ENCODE data around the gene NOXO1. TPM values are rescaled to one million over a fixed set of nuclear protein-coding genes. Genes with fewer than 3 reads are reported as not detected.

Gene NOXO1
- polyA plus RNA-seq, 3 donors, result 0.09 TPM; not detected in 2

DNA sequence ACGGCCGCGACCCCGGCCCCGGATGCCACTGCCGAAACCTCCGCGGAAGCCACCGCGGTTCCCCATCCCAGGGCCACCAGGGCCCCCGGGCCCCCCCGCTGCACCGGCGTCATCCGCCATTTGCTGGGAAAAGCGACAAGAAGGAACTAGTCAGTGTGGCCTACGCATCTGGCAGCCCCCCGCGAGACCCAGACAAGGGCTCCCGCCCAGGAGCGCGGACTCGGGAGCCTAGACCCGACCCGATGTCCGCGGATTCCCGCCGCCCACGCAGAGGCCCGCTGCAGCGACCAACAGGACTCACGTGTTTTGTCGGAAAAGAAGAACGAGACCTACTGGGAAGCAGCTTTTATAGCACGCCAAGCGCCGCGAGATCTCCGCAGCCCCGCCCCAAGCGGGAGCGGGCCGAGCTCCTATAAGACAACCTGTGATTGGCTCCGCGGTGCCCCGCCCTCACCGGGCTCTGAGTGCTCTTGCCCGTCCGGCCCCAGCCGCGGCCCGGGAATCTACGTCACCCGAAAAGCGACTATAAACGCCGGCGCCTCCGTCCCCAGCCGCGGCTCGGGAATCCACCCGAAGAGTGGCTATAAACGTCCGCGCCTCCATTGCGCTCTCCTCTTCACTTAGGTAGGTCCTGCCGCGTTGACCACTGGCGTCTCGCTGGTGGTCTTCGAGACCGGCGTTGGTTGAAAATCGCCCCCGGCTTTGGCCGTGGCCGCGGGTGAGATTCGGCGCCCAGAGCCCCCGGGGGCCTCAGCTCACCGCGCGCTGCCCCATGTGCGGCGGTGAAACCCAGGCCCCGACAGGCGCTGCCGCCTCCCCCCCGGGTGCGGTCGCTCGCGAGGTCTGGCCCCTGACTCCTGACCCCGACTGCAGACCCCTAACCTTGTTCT lies 16.5 kb downstream of the NOXO1 start, which contains the start of gene RPS2:
Gene RPS2 (minus strand): TSS at position 321 of the 890 bp plus-strand sequence. CDS start 201 bp downstream, at position 120.
- H3K36me3 ChIP-seq (replicated peaks in 1 of 2; ENCODE audit: control insufficient read depth in 1 of 2, insufficient read depth in 2 of 2, low read length in 2 of 2), result peaks cover 21% of the 10 kb centered on the region in 2 donors
- Mint-ChIP-seq H3K4me3 (peak within 1 kb of the TSS; percentile 89 to 94), H3K9me3 (peaks cover 0 to 2% (median 0%) of the 10 kb centered on the region in 7 donors), H3K4me1 (peaks cover 38% of the 10 kb centered on the region), H3K27ac (peak within 1 kb of the TSS; percentile 93 to 97 (median 95)), H3K27me3 (ENCODE audit: low read depth in 3 of 3) (peaks cover 0 to 2% (median 0%) of the 10 kb centered on the region in 3 donors), H3K36me3 (peaks cover 24 to 30% of the 10 kb centered on the region in 2 donors)
- intact Hi-C loops (cut with micrococcal nuclease), result no loop called here
- peak within 1 kb of the TSS; percentile 93 for H3K27ac ChIP-seq (ENCODE audit: low read depth in 1 of 2, low read length in 2 of 2)
- peaks cover 47% of the 10 kb centered on the region for H3K79me2 ChIP-seq (ENCODE audit: insufficient read depth, low read length)
- H3K4me1 ChIP-seq (ENCODE audit: control insufficient read depth in 1 of 2, insufficient read depth in 2 of 2, low read length in 2 of 2), result peaks cover 34 to 40% of the 10 kb centered on the region in 2 donors
- peak within 1 kb of the TSS; percentile 95 for H3K9ac ChIP-seq (ENCODE audit: insufficient read depth, low read length, poor library complexity, severe bottlenecking)
- H4K20me1 ChIP-seq (ENCODE audit: insufficient read depth, low read length), result peaks cover 35% of the 10 kb centered on the region
- TF ChIP-seq, protein P1, sequence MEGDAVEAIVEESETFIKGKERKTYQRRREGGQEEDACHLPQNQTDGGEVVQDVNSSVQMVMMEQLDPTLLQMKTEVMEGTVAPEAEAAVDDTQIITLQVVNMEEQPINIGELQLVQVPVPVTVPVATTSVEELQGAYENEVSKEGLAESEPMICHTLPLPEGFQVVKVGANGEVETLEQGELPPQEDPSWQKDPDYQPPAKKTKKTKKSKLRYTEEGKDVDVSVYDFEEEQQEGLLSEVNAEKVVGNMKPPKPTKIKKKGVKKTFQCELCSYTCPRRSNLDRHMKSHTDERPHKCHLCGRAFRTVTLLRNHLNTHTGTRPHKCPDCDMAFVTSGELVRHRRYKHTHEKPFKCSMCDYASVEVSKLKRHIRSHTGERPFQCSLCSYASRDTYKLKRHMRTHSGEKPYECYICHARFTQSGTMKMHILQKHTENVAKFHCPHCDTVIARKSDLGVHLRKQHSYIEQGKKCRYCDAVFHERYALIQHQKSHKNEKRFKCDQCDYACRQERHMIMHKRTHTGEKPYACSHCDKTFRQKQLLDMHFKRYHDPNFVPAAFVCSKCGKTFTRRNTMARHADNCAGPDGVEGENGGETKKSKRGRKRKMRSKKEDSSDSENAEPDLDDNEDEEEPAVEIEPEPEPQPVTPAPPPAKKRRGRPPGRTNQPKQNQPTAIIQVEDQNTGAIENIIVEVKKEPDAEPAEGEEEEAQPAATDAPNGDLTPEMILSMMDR (IDR thresholded peaks at IDR 0.05), result no peak
- peak; percentile 98 to 100 (median 99) for DNase-seq
- H3K4me3 ChIP-seq (replicated peaks in 1 of 3; ENCODE audit: low read depth in 2 of 3, low read length in 3 of 3), result peak within 1 kb of the TSS; percentile 55 to 91 (median 82)
- no peaks in the 10 kb centered on the region for H3K27me3 ChIP-seq (ENCODE audit: control insufficient read depth in 2 of 2, insufficient read depth in 2 of 2, low read length in 2 of 2)
- peak within 1 kb of the TSS; percentile 84 for H3K4me2 ChIP-seq (replicated peaks; ENCODE audit: extremely low read depth, low read length, poor library complexity, severe bottlenecking)
- WGBS (ENCODE audit: insufficient coverage), result under 1% methylated on average over 90 of the region's 97 CpGs
- peak within 1 kb of the TSS; percentile 75 for H2AFZ ChIP-seq (ENCODE audit: insufficient read depth, low read depth, low read length, poor library complexity, severe bottlenecking)
- H3K9me3 ChIP-seq (replicated peaks in 1 of 2; ENCODE audit: control insufficient read depth in 1 of 2, insufficient read depth in 1 of 2, low read length in 2 of 2), result no peaks in the 10 kb centered on the region

DNA sequence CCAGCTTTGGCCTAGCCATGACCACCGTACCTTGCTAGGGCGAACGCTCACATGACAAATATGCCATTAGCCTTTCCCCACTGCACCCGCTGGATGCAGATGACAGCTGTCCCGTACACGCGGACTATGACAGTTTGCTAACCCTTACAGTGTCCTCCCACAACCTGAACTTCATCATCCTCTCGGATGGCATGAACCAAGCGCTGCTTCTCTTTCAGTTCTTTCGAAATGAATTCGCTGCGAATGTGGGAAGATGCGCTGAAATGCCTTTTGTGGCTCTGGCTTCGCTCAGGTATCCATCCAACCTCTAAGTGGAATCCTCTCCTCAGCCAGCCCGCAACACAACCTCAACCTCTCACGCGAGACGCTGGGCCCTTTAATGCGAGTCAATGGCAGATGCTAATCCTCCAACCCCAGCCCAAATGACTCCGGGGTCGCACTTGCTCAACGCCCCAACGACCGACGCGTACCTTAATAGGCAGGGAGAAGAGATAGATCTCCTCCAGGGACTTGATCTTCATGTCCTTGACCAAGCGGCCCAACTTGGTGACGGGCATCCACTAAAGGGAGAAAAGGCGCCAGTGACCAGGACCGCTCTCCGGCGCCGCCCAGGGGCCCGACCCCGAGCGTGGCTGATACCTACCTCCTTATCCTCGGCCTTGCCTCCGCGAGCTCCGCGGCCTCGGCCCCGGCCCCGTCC lies 17.3 kb downstream of the NOXO1 start:
- H3K27ac Mint-ChIP-seq, result peak overlapping the region; percentile 79 to 95 (median 93)
- no peak for DNase-seq
- H3K79me2 ChIP-seq (ENCODE audit: insufficient read depth, low read length), result peaks cover 52% of the 10 kb centered on the region
- peak overlapping the region; percentile 93 for H3K27ac ChIP-seq (ENCODE audit: low read depth in 1 of 2, low read length in 2 of 2)
- peaks cover 0 to under 1% (median 0%) of the 10 kb centered on the region in 7 donors for H3K9me3 Mint-ChIP-seq
- TF ChIP-seq, protein P1 (IDR thresholded peaks at IDR 0.05), result no peak
- peaks cover 41% of the 10 kb centered on the region for H3K4me1 Mint-ChIP-seq
- no peaks in the 10 kb centered on the region for H3K9me3 ChIP-seq (replicated peaks in 1 of 2; ENCODE audit: control insufficient read depth in 1 of 2, insufficient read depth in 1 of 2, low read length in 2 of 2)
- 13% methylated on average over 27 of the region's 44 CpGs for WGBS (ENCODE audit: insufficient coverage)
- peaks cover 21% of the 10 kb centered on the region in 2 donors for H3K36me3 ChIP-seq (replicated peaks in 1 of 2; ENCODE audit: control insufficient read depth in 1 of 2, insufficient read depth in 2 of 2, low read length in 2 of 2)
- peak overlapping the region; percentile 75 for H2AFZ ChIP-seq (ENCODE audit: insufficient read depth, low read depth, low read length, poor library complexity, severe bottlenecking)
- peaks cover 35% of the 10 kb centered on the region for H4K20me1 ChIP-seq (ENCODE audit: insufficient read depth, low read length)
- intact Hi-C loops (cut with micrococcal nuclease), result no loop called here
- peak overlapping the region; percentile 89 to 94 for H3K4me3 Mint-ChIP-seq
- H3K27me3 ChIP-seq (ENCODE audit: control insufficient read depth in 2 of 2, insufficient read depth in 2 of 2, low read length in 2 of 2), result no peaks in the 10 kb centered on the region
- peaks cover 24 to 30% of the 10 kb centered on the region in 2 donors for H3K36me3 Mint-ChIP-seq
- H3K4me2 ChIP-seq (replicated peaks; ENCODE audit: extremely low read depth, low read length, poor library complexity, severe bottlenecking), result peak overlapping the region; percentile 84
- H3K4me3 ChIP-seq (replicated peaks in 1 of 3; ENCODE audit: low read depth in 2 of 3, low read length in 3 of 3), result peak overlapping the region; percentile 55 to 91 (median 82)
- peaks cover 36 to 48% of the 10 kb centered on the region in 2 donors for H3K4me1 ChIP-seq (ENCODE audit: control insufficient read depth in 1 of 2, insufficient read depth in 2 of 2, low read length in 2 of 2)
- peak overlapping the region; percentile 95 for H3K9ac ChIP-seq (ENCODE audit: insufficient read depth, low read length, poor library complexity, severe bottlenecking)
- H3K27me3 Mint-ChIP-seq (ENCODE audit: low read depth in 3 of 3), result peaks cover 0 to 2% (median 2%) of the 10 kb centered on the region in 3 donors
